PC-3 (cell line): ENCODE results near the gene ZCWPW1.

Experiments
- CTCF ChIP-seq: fragments of 300-600 bp; sonication (generic); conservative IDR thresholded peaks from 2 replicates; pipeline ENCODE4 v1.5.1; 2017; ENCODE audit warnings: antibody characterized with exemption, low read depth, mild to moderate bottlenecking, low read length
- EZH2 ChIP-seq: fragments of 300-600 bp; sonication (generic); IDR thresholded peaks from one replicate; pipeline ENCODE4 v1.6.1; 2017; ENCODE audit warnings: antibody characterized with exemption, mild to moderate bottlenecking, low read length; ENCODE audit not compliant: unreplicated experiment

- no peak for TF ChIP-seq CTCF
- no peak for TF ChIP-seq EZH2
Observed at GRCh38 chr7:100471021-100471420, 42.5 kb upstream of the ZCWPW1 start.
